GM21447 (cell line): ENCODE measurements around the gene CREBBP.

Source experiments
- ATAC-seq: cut with Tn5 transposase; IDR thresholded peaks from one replicate; pipeline ENCODE4 v1.9.1; 2021; ENCODE audit not compliant: unreplicated experiment

Gene CREBBP

GRCh38 chr16:3825103-3825502 is 55.4 kb downstream of the CREBBP start:
- ATAC-seq = no peak

GRCh38 chr16:3824121-3824795 is 56.3 kb downstream of the CREBBP start:
- no peak for ATAC-seq

GRCh38 chr16:3823427-3823826 is 57.1 kb downstream of the CREBBP start:
- ATAC-seq = no peak

DNA sequence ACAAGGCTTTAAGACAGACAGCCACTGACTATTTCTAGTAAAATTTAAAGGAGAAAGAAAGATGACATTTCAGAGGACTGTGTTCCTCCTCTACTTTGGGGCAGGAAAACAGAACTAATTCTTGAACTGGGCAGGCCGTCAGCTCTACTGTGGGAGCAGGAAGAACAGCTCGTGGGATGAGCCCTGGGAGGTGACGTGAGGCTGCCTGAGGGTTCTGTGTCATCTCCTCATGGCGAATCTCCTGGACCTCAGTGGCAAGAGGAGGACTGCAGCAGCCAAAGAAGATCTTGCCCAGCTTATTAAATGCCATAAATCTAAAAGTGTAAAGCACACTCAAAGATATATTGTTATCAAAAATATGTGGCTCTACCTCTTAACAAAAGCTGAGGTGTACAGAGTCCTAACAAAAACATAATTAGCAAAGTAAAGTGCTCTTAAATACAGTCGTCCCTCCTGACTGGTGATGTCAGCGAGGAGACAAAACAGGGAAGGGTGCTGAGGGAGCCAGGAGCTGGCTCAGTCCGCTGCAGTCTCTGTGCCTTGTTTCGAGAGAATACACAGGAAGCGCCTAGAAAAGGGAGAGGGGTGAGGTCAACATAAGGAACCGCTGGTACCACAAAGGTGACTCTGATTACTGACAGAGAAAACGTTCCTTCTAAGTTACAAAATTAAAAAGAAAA is 58.0 kb downstream of the CREBBP start:
- ATAC-seq = no peak

GRCh38 chr16:3821184-3821583 is 59.3 kb downstream of the CREBBP start:
- no peak for ATAC-seq

DNA sequence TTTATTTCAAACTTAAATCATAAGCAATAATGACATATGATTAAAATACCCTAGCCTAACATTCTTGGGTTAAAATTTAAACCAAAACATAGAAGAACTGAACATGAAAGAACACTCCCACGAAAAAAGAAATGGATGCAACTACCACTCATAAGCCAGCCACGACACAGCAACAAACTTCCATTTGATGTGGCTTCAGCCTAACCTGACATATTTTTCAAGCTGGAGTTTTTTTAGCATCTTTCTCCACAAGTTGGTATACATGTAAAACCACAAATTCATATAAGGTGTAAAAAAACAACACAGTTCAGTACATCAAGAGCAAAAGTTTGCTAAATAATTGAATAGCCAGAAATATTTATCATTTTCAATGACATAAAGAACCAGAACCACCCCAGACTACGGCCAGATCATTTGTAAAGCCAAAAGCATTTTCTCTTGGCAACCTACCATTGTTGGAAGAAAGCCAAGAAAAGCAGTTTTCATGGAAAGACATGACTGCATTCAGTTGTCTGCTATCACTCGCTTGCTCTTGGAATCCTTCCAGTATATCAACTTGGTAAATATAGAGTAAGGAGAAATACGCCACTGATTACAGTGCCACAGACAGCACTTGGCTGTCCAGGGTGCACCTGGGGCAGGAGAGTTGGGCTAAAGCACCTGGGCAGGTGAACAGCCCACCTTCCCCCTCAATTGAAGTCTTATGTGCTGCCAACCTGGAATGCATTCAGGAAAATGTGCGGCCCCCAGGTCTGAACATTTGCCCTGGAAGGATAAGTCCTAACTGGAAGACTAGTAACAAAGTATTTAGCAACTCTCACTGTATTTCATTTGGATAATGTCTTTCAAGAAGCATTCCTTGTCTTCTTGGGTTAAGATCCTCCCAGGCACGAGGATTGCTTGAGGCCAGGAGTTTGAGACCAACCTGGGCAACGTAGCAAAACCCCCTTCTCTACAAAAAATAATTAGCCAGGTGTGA is 60.5 kb downstream of the CREBBP start:
- no peak for ATAC-seq

GRCh38 chr16:3819175-3819527 is 61.4 kb downstream of the CREBBP start:
- ATAC-seq = no peak

GRCh38 chr16:3816326-3816725 is 64.2 kb downstream of the CREBBP start:
- ATAC-seq = no peak

GRCh38 chr16:3814755-3815154 is 65.8 kb downstream of the CREBBP start:
- no peak for ATAC-seq

DNA sequence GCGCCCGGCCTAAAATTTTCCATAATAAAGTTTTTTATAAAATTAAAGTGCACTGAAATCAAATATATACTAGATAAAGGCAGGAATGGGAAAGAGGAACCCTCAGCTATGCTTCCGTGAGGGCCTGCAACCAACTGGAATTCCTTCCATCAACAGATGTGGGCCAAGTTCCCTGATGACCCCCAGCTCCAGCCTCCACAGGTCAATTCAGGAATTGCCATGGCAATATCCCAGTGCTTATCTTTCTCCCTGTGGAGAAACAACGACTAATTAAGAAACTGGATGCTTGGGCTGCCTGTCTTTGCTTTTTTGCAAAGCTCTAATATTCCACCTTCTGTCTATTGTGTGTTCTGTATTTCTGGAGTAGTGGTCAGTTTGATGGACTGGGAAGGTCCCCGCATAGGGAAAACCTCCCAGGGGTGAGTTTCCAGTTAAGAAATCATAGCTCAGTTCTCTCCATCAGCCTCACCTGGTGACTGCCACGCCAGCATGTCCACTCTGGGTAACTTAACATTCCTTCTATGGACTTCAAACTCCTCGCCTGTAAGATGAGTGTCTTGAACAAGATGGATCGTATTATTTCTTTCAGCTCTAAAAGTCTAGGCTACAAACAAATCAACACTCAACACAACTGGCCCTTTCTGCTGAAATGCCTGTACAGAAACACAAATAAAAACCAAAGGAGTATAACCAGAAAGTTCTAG is 67.9 kb downstream of the CREBBP start:
- no peak for ATAC-seq

DNA sequence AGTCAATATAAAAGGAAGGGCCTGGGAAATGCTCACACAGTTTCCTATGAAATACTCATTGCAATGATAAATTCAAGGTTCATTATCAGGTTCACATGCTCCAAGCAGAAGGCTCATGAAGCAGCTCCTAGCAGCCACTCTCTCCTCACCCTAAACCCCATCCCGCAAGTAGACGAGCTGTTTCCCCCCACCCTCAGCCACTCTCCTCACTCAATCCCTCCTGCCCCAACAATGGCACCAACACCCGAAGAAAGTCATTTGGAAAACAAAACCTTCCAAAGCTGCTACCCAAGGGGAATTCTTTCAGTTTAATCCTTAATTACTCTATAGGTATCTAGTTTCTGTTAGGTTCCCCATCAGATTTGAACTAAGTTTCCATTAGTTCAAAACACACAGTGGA is 69.7 kb downstream of the CREBBP start:
- no peak for ATAC-seq

DNA sequence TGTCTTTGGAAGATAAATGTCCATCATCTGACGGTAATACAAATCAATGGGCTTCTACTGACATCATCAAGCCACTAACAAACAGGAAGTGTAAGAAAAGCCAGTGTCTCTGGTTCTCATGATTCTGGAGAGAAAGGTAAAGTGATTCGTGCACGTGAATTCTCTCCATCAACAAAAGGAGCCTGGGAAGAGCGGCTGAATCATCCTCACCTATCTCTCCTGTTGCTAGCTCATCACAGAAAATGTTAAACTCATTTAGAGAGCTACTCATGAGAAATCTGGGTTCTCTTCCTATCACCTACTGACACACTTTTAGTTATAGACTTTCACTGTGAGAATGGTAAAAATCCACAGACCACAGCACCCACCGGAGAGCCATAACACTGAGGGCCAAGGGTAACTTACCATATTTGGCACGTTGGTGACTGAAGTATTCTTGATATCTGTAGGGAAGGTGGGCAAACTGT is 70.3 kb downstream of the CREBBP start:
- ATAC-seq = no peak

GRCh38 chr16:3808308-3809063 is 72.0 kb downstream of the CREBBP start:
- no peak for ATAC-seq

GRCh38 chr16:3807425-3808123 is 72.9 kb downstream of the CREBBP start:
- ATAC-seq = peak; percentile 73

GRCh38 chr16:3804426-3805016 is 76.0 kb downstream of the CREBBP start:
- no peak for ATAC-seq

GRCh38 chr16:3800477-3801270 is 79.8 kb downstream of the CREBBP start:
- ATAC-seq = no peak

- ATAC-seq = no peak
These were observed 80.5 kb downstream of the CREBBP start for GRCh38 chr16:3800019-3800418.

- ATAC-seq = no peak
These were observed 81.2 kb downstream of the CREBBP start for GRCh38 chr16:3799354-3799753.
